GM12878 (cell line): Measurements from ENCODE around the gene CDC34. TPM values are rescaled to one million over a fixed set of nuclear protein-coding genes. Genes with fewer than 3 reads are reported as not detected.

Source experiments
- BCLAF1 ChIP-seq: fragments of 450-650 bp; IDR thresholded peaks from 2 replicates; pipeline ENCODE4 v1.6.1; 2017; ENCODE audit warnings: antibody characterized with exemption, mild to moderate bottlenecking, moderate library complexity
- CEBPB ChIP-seq, 2 experiments: fragments of 150-350 bp in 1 of 2; IDR thresholded peaks; 2 replicates each; pipeline ENCODE4 v1.6.1; 2012 to 2014; ENCODE audit warnings: low read depth in 2 of 2, low read length in 2 of 2, borderline replicate concordance in 1 of 2, inconsistent platforms in 1 of 2
- CHD2 ChIP-seq: IDR thresholded peaks from 2 replicates; pipeline ENCODE4 v1.6.1; 2011; ENCODE audit warnings: low read depth, low read length, improper control_type of control experiment, borderline replicate concordance
- CREB1 ChIP-seq: IDR thresholded peaks from 2 replicates; pipeline ENCODE4 v1.6.1; 2012; ENCODE audit warnings: low read depth, mild to moderate bottlenecking, inconsistent platforms
- GATAD2B ChIP-seq: fragments of 450-650 bp; conservative IDR thresholded peaks from 2 replicates; pipeline ENCODE4 v1.6.1; 2017; ENCODE audit warnings: low read depth, mild to moderate bottlenecking, moderate library complexity
- JUND ChIP-seq: IDR thresholded peaks from 2 replicates; pipeline ENCODE4 v1.6.1; 2012; ENCODE audit warnings: low read depth, mild to moderate bottlenecking, low read length, improper control_type of control experiment, moderate library complexity
- NR2C2 ChIP-seq: IDR thresholded peaks from 2 replicates; pipeline ENCODE4 v1.6.1; 2011; ENCODE audit warnings: borderline replicate concordance, low read depth; ENCODE audit not compliant: control insufficient read depth, insufficient read length
- NRF1 ChIP-seq: conservative IDR thresholded peaks from 2 replicates; pipeline ENCODE4 v1.6.1; 2011; ENCODE audit warnings: mild to moderate bottlenecking, low read depth, low read length, improper control_type of control experiment
- PKNOX1 ChIP-seq: fragments of 450-650 bp; IDR thresholded peaks from 2 replicates; pipeline ENCODE4 v1.6.1; 2016; ENCODE audit warnings: mild to moderate bottlenecking
- RBBP5 ChIP-seq: fragments of 200-600 bp; sonication (generic); conservative IDR thresholded peaks from 2 replicates; pipeline ENCODE4 v1.6.1; 2016
- RELA ChIP-seq: fragments of 450-650 bp; IDR thresholded peaks from 2 replicates; pipeline ENCODE4 v1.8.0; 2014; ENCODE audit warnings: borderline replicate concordance; ENCODE audit not compliant: partially characterized antibody
- REST ChIP-seq: IDR thresholded peaks from 2 replicates; pipeline ENCODE4 v1.6.1; 2012; ENCODE audit warnings: mild to moderate bottlenecking, low read depth, low read length
- SPI1 ChIP-seq: IDR thresholded peaks from 2 replicates; pipeline ENCODE4 v1.6.1; 2011; ENCODE audit warnings: low read depth, mild to moderate bottlenecking, low read length, moderate library complexity, borderline replicate concordance; ENCODE audit not compliant: insufficient read depth
- STAT3 ChIP-seq: IDR thresholded peaks from 2 replicates; pipeline ENCODE4 v1.6.1; 2011; ENCODE audit warnings: low read depth, low read length, improper control_type of control experiment
- TBL1XR1 ChIP-seq: IDR thresholded peaks from 2 replicates; pipeline ENCODE4 v1.6.1; 2012; ENCODE audit warnings: low read depth, low read length, improper control_type of control experiment
- ZBTB40 ChIP-seq: fragments of 450-650 bp; IDR thresholded peaks from 2 replicates; pipeline ENCODE4 v1.6.1; 2016; ENCODE audit warnings: mild to moderate bottlenecking, moderate library complexity, borderline replicate concordance
- ZNF207 ChIP-seq: fragments of 450-650 bp; IDR thresholded peaks from 2 replicates; pipeline ENCODE4 v1.6.1; 2014; ENCODE audit warnings: antibody characterized with exemption, mild to moderate bottlenecking, borderline replicate concordance
- ZZZ3 ChIP-seq: IDR thresholded peaks from 2 replicates; pipeline ENCODE4 v1.6.1; 2011; ENCODE audit warnings: low read depth; ENCODE audit not compliant: control insufficient read depth, insufficient read length
- polyA plus RNA-seq, 11 experiments: library from polyadenylated mRNA; depleted of rRNA in 4 of 11; unstranded in 6 of 11; stranded (reverse) in 5 of 11; fragments of >200 nt; fragmentation: Nextera tagmentation in 4 of 11; fragmentation: Illumina TruSeq in 1 of 11; extraction: Ambion mirVana in 4 of 11; extraction: Trizol in 1 of 11; gene quantifications; 1 replicate in 1 of 11; 2 replicates in 10 of 11; pipeline versions ENCODE4 v1.2.1 to v1.2.3, GENCODE V29; 2011 to 2016; ENCODE audit warnings: inconsistent platforms in 2 of 11, missing spikeins in 2 of 11, low read depth in 1 of 11
- total RNA-seq, 4 experiments: library from RNA; depleted of rRNA in 3 of 4; stranded (reverse); fragments of >200 nt in 3 of 4; fragmentation: Illumina TruSeq in 1 of 4; extraction: Trizol in 1 of 4; gene quantifications; 2 replicates each; pipeline versions ENCODE4 v1.2.1 to v1.2.3, GENCODE V29; 2013 to 2021

Gene CDC34
- total and polyA plus RNA-seq, 10 of the 15 experiments (the other 5 are each of a cell fraction or from before 2014, with no cell fraction given), result 0.31 to 48.9 (median 28.5) TPM

- TF ChIP-seq BCLAF1, result no peak
- no peak for TF ChIP-seq PKNOX1
- TF ChIP-seq GATAD2B, result peak; percentile 48; the same call in 1 of the 2 replicates
- peak; percentile 59; the same call in 1 of the 2 replicates for TF ChIP-seq TBL1XR1
- peak; percentile 95 for TF ChIP-seq ZNF207
- TF ChIP-seq SPI1, result no peak
- TF ChIP-seq ZBTB40, result no peak
- no peak for TF ChIP-seq RBBP5
- no peak for TF ChIP-seq ZZZ3
- no peak for TF ChIP-seq JUND
- TF ChIP-seq CEBPB (IDR thresholded peaks at IDR 0.05; ENCODE audit: borderline replicate concordance in 1 of 2, low read depth in 2 of 2, low read length in 2 of 2), result no peak
- TF ChIP-seq STAT3, result no peak
- TF ChIP-seq NRF1, result peak; percentile 79
- TF ChIP-seq CHD2, result peak; percentile 56; the same call in 1 of the 2 replicates
- no peak for TF ChIP-seq NR2C2
- peak; percentile 87 for TF ChIP-seq RELA
- peak; percentile 64; the same call in 1 of the 2 replicates for TF ChIP-seq CREB1
- TF ChIP-seq REST, result 0 out of 2 replicates have a peak, but pooled peaks have one; percentile 27
These were observed 40.7 kb downstream of the CDC34 start, which contains the start of gene BSG (continued) for GRCh38 chr19:572140-572742.
